Uterus (tissue), 4 donors: ENCODE data around the gene SKP1. TPM values are rescaled to one million over a fixed set of nuclear protein-coding genes. Genes with fewer than 3 reads are reported as not detected.

Source experiments
- DNase-seq, 2 donors: peaks; one replicate each; pipeline ENCODE4 v3.0.0-alpha.2; 2019 to 2020
- H3K27ac ChIP-seq, 2 donors: fragments of 200-600 bp; sonication (generic); 1 replicate in 1 of 2; 2 replicates in 1 of 2; pipeline ENCODE4 v1.5.1; 2016 to 2018
- H3K27me3 ChIP-seq, 2 donors: fragments of 200-600 bp; sonication (generic); one replicate each; pipeline ENCODE4 v1.5.1; 2018 to 2019; ENCODE audit warnings: control low read depth in 1 of 2
- H3K36me3 ChIP-seq, 2 donors: fragments of 200-600 bp; sonication (generic); one replicate each; pipeline ENCODE4 v1.5.1; 2019; ENCODE audit warnings: control low read depth in 1 of 2
- H3K4me1 ChIP-seq, 2 donors: fragments of 200-600 bp; sonication (generic); one replicate each; pipeline ENCODE4 v1.5.1; 2018 to 2019; ENCODE audit warnings: control low read depth in 1 of 2
- H3K4me3 ChIP-seq, 2 donors: fragments of 200-600 bp; sonication (generic); 1 replicate in 1 of 2; 2 replicates in 1 of 2; pipeline ENCODE4 v1.5.1; 2018 to 2019; ENCODE audit warnings: mild to moderate bottlenecking in 1 of 2
- H3K9me3 ChIP-seq, 2 donors: fragments of 200-600 bp; sonication (generic); one replicate each; pipeline ENCODE4 v1.5.1; 2019; ENCODE audit warnings: control low read depth in 1 of 2
- CTCF ChIP-seq, 4 experiments: fragments of 200-600 bp in 2 of 4; fragments of 450-650 bp in 2 of 4; sonication (generic) in 2 of 4; IDR thresholded peaks; one replicate each; pipeline ENCODE4 v1.5.1; 2016 to 2019; ENCODE audit warnings: antibody characterized with exemption in 4 of 4, mild to moderate bottlenecking in 2 of 4, moderate library complexity in 1 of 4
- POLR2A ChIP-seq, 2 donors: fragments of 450-650 bp; IDR thresholded peaks; one replicate each; pipeline ENCODE4 v1.6.1; 2016; ENCODE audit warnings: antibody characterized with exemption in 2 of 2, mild to moderate bottlenecking in 1 of 2, moderate library complexity in 1 of 2
- intact Hi-C: fragments of 100-400 bp; cut with DNase I; formaldehyde crosslinking; loops from one replicate; pipeline ENCODE4 v1.15.1; 2023; ENCODE audit warnings: low total_unique reads
- total RNA-seq, 4 donors: library from RNA; depleted of rRNA in 3 of 4; stranded (reverse); fragments of >200 nt in 3 of 4; gene quantifications; one replicate each; pipeline versions ENCODE4 v1.1.0 to v1.2.4, GENCODE V29; 2014 to 2023
- donor health status: DM: yes; HTN: yes; CAD: no.

SKP1 gene
- total RNA-seq, 4 donors from 2014 or later: 198 to 343 (median 235) TPM

- no peak for DNase-seq
- Histone ChIP-seq H3K27me3 (no peaks in the 10 kb centered on the region), H3K36me3 (no peaks in the 10 kb centered on the region), H3K9me3 (no peaks in the 10 kb centered on the region), H3K4me1 (peaks cover 0 to 10% of the 10 kb centered on the region in 2 donors), H3K27ac (no peak overlapping the region), H3K4me3 (no peak overlapping the region)
- intact Hi-C loops: no loop called here
- TF ChIP-seq POLR2A (IDR thresholded peaks at IDR 0.05) (no peak), CTCF (IDR thresholded peaks at IDR 0.05) (no peak)
Measured at GRCh38 chr5:134116789-134117761, 59.7 kb downstream of the SKP1 start.

DNA sequence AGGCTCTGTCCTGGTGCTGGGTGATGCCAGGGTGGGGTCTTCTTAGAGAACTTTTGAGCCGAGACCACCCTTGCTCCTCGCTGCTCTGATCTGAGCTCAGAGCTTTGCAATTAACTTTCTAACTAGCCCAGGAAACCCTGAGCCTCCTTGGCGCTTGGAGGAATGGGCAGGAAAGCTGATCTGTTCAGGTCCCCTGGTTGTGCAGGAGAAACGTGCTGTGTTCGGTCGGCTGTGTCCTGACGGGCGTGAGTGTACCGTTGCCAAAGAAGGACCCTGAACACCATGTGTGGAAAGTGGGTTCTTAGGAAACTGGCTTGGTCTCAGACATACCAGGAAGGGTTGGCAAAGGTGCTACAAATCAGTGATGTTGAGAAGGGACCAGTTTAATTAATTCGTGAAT, 60.5 kb downstream of the SKP1 start:
- no peaks in the 10 kb centered on the region for H3K36me3 ChIP-seq
- no peak for DNase-seq
- peaks cover 0 to 10% of the 10 kb centered on the region in 2 donors for H3K4me1 ChIP-seq
- no peak overlapping the region for H3K27ac ChIP-seq
- H3K4me3 ChIP-seq: no peak overlapping the region
- TF ChIP-seq CTCF (IDR thresholded peaks at IDR 0.05) (no peak), POLR2A (IDR thresholded peaks at IDR 0.05) (no peak)
- H3K9me3 ChIP-seq: no peaks in the 10 kb centered on the region
- H3K27me3 ChIP-seq: no peaks in the 10 kb centered on the region
- intact Hi-C loops: no loop called here

DNA sequence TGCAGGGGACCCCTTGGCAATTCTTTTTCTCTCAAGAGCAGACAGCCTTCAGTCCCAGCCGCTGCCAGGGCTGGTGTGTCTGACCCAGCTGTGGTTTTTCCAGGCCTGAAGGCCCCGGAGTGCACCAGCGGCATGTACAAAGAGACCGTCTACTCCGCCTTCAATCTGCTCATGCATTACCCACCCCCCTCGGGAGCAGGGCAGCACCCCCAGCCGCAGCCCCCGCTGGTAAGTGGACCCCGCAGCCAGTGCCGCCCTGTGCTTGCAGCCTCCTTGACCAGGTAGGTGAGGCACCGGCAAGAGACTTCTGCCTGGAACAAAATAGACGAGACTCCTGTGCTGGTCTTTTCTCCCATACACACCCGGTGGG, 61.0 kb downstream of the SKP1 start:
- H3K9me3 ChIP-seq: no peaks in the 10 kb centered on the region
- H3K4me1 ChIP-seq: peaks cover 0 to 10% of the 10 kb centered on the region in 2 donors
- H3K27ac ChIP-seq: no peak overlapping the region
- intact Hi-C loops: no loop called here
- TF ChIP-seq POLR2A (IDR thresholded peaks at IDR 0.05) (no peak), CTCF (IDR thresholded peaks at IDR 0.05) (no peak)
- H3K4me3 ChIP-seq: no peak overlapping the region
- no peak for DNase-seq
- no peaks in the 10 kb centered on the region for H3K36me3 ChIP-seq
- no peaks in the 10 kb centered on the region for H3K27me3 ChIP-seq

GRCh38 chr5:134114886-134115805, 61.6 kb downstream of the SKP1 start:
- Histone ChIP-seq H3K36me3 (no peaks in the 10 kb centered on the region), H3K27ac (peak overlapping the region; percentile 15 to 50), H3K27me3 (no peaks in the 10 kb centered on the region), H3K4me1 (peaks cover 0 to 10% of the 10 kb centered on the region in 2 donors), H3K4me3 (peak overlapping the region in 1 of 2 donors; percentile 52), H3K9me3 (no peaks in the 10 kb centered on the region)
- intact Hi-C loops: no loop called here
- TF ChIP-seq CTCF (IDR thresholded peaks at IDR 0.05) (no peak), POLR2A (IDR thresholded peaks at IDR 0.05) (no peak)
- DNase-seq: peak in 1 of 2 donors; percentile 26
